Retina (tissue), 1 donor: Measurements from ENCODE around the gene CYP24A1.

Experiments
- DNase-seq: peaks from one replicate; pipeline ENCODE4 v3.0.0-alpha.2; 2016

CYP24A1 gene

DNA sequence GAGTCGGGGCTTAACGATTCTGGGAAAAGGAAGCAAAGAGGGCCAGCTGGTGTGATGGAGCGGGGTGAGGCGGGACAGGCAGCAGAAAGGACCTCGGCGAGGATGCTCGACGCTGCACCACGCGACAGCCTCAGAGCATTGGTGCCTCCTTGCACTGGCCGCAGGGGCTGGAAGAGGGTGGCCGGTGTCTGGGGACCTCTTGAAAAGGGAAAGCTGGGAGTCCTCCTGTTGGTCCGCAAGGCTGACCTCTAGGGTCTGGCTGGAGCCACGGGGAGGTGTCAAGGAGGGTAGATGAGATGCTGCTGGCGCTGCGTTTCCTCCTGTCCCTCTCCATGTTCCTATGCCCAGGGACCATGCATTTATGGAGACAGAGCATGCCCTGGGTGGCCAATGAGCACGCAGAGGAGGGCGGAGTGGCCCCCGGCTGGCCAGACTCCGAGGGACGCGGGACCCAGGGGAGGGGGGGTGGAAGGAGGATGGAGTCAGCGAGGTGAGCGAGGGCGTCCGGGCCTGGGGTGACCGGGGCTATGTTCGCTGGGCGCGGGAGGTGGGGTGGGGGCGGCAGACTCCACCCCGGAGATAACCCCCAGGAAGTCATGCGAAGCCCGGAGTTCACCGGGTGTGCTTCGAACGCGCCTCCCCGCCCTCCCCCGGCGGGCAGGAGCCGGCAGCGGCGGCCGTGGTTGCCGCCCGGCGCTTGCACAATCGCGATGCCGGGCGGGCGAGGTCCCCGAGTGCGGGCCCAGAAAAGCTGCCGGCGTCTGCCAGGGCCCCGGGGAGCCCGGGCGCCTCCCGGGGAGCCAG is at the start of gene CYP24A1:
Gene CYP24A1, minus strand, starts transcription at position 334 of the 804 bp plus-strand sequence. CDS start 407 bp downstream, outside the sequence.
- DNase-seq = peak; percentile 60

DNA sequence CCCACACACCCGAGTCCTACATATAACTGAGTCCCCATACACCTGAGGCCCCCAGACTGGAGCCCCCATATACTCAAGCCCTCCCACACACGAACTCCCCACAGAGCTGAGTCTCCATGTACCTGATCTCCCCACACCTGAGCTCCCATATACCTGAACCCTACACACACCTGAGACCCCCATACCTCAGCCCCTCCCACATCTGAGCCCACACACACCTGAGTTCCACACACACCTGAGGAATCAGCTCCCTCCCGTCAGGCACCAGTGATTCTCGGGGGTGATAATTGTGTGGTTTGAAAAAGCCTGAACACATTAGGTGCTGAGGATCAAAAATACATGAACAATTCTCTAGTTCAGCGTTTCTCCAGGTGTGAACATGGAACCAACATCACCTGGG is 49.5 kb upstream of the CYP24A1 start:
- DNase-seq = no peak

DNA sequence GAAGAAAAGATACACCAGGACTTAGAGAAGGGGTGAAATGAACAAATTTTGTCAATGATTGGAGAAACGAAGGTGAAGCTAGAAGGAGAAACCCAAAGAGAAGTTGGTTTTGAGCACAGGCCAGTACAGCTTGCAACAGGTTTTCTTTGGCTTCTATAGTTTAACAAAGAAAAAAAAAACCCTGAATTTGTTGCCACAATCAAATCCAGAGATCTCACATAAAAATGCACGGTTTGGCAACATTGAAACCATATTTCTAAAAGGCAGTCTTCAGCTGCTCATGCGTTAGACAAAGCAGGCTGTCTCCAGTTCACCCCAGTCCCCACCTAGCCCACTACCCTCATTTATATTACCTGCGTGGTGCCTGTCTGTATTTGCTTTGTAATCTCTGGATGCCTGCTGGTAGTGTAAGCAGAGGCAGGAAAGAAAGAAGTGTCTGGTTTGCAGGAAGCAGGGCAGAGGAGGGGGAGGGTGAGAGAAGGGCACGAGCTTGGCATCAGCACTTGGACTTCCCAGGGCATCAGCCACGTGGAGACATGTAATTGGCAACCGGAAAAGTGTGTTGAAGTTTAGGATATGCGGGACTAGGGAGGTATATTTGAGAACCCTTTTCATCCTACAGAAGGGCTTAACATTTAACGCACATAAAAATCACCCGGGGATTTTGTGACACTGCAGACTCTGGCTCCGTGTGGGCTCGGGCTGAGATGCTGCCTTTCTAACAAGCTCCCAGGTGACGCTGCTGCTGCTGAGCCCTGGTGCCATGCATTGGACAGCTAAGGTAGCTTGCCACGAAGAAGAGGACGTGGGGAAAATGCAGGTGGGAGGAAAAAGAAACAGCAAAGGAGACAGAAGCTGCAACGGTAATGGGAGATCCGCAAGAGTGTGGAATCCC is 48.5 kb upstream of the CYP24A1 start:
- no peak for DNase-seq

DNA sequence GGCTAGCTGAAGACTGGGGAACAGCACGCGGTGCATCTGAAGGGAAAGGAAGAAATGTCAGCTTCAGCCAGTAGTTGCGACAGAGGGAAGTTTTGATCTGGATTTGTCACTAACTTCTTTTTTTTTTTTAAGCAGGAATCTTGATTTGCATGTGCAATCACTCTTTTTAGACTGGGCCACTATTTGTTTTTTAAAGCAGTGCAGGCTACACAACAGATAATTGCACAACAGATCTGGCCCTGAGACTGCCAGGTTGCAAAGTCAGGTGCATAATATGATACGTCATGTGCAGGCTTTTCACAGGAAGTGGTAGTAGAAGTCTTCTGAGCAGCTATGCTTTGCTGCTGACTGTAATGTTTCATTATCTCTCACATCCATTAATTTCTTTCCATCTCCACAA is 47.6 kb upstream of the CYP24A1 start:
- no peak for DNase-seq

DNA sequence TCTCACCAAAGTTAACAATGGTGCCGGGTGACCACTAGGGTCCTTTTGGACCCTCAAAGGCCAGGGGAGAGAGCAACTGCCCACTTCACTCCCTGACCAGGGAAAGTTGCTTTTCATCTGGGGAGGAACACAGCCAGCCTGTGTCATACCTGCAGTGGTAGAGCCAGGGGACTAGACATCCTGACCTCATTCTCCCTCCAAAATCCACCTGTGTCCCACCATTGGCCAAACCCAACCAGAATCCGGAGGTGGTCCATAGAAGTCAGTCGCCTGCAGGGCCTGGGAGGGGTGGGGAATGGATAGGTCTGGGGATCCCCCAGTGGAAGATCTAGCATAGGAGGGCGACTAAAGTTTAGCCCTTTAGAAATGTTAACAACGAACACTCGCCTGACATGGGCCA is 46.9 kb upstream of the CYP24A1 start:
- DNase-seq = no peak

DNA sequence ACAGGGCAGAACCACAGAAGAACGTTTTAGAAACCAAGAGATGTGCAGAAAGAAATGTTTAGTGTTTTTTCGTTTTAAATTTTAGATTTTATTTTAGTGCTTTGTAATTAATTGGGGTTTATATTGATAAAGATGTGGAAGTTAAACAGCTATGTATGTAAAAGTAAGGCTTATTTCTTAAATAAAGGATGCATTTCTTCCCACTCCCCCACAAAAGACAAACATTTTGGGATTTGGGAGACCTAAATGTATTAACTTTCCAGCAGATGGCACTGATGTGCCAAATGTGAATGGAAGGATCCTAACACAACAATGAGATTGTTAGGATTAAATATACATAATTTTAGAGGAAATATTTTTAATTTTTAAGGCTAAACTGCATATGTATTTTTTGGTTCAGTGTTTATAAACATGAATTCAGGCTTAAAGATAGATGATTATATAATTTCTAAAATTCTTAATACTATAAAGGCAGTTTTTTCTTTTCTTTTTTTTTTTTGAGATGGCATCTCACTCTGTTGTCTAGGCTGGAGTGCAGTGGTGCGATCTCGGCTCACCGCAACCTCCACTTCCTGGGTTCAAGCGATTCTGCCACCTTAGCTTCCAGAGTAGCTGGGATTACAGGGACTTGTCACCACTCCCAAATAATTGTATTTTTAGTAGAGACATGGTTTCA is 46.1 kb upstream of the CYP24A1 start:
- DNase-seq = no peak

DNA sequence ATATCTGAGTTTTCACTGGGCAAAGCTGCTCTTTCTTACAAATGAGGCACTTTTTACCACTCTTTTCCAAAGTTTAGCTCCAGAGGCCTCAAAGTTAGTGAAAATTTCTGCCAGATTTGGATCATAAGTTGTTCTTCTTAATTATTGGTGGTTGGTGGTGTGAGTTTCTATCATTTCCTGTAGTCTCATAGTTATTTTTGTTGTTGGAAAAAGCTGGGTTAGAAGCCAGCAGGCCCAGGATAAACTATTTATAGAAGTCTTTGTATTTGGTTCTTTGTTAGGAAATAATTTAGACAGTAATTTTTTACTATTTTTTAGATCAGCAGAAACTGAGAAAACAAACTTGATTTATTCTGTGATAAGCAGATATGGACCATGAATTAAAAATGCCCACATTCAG is 44.7 kb upstream of the CYP24A1 start:
- DNase-seq = no peak

DNA sequence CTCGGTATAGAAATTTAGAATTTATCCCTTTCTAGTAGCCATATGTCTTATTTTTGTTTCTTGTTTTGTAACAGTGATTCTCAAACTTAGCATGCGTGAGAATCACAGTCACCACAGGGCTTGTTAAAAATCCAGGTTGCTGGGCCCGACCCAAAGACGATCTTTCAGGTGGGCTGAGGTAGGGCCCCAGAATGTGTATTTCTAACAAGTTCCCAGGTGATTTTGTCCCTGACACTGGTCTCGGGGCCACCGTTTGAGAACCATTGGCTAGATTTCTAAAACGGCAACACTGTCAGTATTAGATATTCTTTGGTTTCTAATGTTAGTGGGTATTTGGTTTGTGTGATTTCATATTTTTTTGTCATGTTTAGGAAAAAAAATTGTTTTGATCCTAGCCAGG is 44.0 kb upstream of the CYP24A1 start:
- DNase-seq = no peak

DNA sequence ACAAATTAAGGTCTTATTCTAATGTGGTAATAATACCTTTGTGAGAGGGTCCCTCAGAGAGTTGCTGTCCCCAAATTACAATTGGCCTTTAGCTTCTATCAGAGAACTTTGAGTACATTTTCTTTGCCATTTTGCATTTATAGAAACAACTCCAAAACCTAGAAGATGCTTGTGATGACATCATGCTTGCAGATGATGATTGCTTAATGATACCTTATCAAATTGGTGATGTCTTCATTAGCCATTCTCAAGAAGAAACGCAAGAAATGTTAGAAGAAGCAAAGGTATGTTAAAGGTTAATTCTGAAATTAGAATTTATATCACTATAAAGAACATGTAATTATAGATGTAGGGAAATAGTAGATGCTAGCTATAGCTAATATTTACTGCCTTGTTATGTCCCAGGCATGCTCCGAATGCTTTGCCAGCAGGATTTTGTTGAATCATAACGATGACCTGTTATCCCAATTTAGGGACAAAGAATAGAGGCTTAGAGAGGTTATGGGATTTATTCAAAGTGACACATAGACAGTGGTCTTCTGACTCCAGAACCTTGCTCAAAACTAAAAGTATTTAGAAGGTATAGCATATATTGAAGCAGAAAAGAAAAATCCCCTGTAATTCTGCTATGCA is 41.5 kb upstream of the CYP24A1 start:
- DNase-seq = no peak

DNA sequence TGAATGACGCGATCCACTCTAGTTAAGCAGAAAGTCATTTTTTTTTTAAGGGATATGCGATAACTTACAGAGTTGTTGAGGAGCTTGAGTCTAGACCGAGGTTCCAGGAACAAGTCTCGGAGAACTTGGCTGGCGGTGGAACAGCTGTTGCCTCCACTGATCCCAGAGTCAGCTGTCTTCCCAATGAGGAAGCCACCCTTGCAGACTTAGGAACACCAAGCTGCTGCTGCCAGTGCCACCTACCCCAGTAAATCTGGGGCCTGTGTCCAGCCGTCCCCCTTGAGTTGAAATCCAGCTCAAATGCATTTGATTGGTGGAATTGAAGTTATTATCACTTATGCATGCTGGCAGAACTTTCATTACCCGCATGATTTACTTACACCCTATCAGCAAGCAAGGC is 40.8 kb upstream of the CYP24A1 start:
- no peak for DNase-seq

DNA sequence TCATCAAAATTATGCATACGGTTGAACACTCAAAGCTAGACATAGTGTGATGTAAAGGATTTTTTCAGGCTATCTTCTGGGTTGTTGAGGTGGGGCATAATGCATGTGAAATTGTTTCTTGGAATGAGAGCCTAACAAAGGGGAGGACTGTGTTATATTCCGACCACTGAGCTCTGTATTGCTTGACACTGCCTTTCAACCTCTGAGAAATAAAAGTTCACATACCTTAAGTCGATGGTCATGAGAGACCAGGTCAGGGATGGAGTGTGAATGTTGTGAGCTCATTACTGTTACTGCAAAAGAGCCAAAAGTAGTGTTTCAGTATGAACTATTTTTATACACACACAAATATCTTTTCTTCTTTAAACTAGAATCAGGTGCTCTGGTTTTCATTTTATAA is 39.1 kb upstream of the CYP24A1 start:
- no peak for DNase-seq

DNA sequence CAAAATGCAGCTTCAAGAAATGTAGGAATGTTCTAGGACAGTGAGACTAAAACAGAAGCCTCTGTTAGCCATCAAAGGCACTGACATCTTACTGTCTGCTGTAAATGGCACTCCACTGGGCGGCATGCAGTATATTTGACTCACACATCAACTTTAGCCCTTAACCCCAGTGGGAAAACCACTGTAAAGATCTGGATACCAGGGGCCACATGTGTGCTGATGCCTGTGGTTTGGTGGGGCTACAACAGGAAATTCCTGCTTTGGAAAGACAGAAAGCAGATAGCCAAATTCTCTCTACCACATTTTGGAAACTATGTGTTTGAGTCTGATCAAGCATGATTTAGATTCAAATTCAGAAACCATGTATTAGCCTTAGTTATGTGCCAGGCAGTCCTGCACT is 38.4 kb upstream of the CYP24A1 start:
- DNase-seq = no peak

DNA sequence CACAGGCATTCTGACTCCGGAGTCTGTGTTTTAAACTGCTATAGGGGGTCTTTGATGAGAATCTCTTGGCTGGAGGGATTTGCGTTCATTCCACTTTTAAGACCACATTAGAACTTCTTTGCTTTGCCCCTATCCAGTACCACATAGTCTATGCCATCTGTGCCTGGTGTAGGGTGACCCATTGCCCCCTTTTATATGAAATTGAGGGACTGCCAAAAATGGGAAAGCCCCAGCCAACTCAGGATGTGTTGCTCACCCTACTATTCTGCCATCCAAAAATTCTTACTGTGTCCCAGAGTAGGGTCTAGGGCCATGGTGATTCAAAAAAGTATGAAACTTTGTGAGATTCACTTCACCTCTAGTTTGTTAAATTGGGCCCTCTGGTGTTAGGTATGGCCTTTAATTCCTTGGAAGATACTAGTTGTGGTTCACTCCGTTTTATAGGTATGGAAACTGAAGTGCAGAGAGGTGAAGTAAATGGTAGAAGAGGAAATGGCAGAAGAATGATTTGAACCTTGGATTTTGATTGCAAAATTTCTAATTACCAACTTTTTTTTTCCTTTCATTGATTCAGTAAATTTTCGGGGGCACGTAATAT is 35.5 kb upstream of the CYP24A1 start:
- no peak for DNase-seq

DNA sequence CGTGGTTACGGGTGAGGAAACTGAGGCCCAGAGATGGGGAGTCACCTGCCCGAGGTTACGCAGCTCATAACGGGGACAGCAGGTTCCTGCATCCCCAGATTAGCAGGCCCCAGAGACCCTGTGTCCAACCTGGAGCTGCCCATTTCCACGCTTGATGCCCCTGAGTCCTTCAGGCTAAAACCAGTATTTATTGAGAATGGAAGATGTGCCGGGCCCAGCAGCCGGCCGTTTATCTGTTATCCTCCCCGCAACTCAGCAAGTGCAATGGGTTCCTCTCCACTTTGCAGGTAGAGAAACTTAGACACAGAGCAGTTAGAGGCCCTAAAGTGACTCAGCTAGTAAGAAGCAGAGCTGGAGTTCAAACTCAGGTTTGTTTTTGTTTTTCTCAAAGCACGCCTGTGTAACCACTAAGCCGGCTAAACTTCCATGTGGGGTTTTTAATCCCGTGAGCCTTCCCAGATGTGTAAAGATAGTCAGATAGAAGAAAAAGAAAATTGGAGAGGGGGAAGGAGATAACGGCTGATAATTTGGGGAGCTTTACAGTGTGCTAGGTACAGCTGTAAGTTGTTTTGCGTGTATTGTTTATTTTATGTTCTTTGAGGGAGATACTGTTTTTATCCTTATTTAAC is 34.9 kb upstream of the CYP24A1 start:
- DNase-seq = peak; percentile 77

DNA sequence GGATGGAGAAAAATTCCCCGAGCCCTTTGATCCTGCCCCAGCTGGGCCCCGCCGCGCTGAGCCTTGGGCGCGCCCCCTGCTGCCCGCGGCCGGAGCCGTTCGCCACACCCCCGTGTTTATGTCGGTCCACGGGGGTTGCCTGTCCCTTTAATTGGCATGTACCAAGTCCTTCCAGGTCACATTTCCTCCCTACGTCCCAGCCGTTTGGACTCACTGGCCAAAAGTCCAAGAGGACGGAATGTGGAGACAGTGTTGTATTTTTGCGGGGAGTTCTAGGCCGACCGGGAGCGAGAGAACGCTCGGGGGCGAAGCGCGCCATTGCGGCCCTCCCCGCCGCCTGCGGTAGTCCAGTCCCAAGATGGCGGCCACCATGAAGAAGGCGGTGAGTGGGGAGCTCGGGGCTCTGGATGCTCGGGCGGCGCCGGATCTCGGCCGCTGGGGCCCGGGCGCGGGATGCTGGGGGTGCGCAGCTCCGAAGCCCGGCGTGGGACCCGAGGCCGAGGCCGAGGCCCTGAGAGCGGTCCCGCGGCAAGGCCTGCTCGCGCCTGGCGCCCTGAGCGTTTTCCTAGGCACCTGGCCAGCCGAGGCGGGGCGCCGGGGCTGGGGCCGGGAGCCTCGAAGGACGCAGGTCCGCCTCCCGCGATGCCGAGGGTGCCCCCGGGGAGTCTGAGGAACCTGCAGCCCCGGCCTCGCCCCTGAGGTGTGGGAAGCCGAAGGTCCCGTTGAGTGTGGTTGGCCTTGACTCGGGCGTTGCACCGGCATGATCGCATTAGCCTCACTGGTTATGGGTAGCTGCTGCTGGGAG is 34.2 kb upstream of the CYP24A1 start, which contains the start of gene PFDN4:
Gene PFDN4, plus strand, starts transcription at position 345 of the 805 bp plus-strand sequence. Its CDS starts 14 bp downstream, at position 359.
- peak; percentile 98 for DNase-seq

DNA sequence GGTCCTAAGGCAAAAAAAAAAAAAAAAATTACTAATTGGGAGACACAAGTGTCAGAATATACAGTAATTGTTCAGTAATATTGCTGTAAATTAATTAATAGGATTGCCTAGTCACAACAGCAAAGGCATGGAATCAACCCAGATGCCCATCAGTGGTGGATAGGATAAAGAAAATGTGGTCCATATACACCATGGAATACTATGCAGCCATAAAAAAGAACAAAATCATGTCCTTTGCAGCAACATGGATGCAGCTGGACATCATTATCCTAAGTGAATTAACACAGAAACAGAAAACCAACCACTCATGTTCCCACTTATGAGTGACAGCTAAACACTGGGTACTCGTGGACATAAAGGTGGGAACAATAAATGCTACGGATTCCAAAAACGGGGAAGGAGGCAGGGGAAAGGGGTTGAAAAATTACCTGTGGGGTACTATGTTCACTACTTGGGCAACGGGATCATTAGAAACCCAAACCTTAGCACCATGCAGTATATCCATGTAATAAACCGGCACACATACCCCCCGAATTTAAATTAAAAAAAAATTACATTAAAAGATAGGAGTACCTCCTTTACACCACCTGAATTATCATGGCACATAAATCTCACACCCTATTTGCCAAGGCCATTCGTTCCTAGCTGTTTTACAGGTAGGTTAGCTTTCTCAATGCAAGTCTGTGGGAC is 33.4 kb upstream of the CYP24A1 start:
- DNase-seq = no peak

DNA sequence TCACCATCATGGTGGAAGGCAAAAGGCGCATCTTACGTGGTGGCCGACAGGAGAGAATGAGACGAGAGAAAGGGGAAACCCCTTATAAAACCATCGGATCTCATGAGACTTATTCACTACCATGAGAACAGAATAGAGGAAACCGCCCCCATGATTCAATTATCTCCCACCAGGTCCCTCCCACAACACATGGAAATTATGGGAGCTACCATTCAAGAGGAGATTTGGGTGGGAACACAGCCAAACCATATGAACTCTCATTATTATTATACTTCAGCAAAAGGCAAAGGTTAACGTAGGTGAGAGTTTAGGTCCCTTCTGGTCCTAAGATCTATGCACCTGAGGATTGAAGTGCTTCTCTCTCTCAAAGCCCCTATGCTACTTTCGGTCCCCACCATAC is 31.7 kb upstream of the CYP24A1 start:
- no peak for DNase-seq

DNA sequence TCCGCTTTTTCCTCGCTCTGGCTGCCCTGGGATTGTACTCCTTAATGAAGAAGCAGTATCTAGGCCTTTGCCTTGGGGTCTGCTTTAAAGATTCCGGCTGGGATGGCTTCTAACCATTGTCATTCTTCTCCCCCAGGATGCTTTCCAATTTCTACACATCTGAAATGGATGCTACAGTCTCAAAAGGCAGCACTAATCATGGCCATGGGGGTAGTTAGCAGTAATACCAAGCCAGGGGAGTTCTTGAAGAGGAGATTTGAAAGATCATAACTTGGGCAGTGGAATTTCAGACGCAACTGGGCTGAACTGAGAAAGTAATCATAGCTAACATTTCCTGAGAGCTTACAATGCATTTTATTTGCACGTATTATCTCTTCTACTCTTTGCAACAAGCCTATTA is 30.7 kb upstream of the CYP24A1 start:
- no peak for DNase-seq

DNA sequence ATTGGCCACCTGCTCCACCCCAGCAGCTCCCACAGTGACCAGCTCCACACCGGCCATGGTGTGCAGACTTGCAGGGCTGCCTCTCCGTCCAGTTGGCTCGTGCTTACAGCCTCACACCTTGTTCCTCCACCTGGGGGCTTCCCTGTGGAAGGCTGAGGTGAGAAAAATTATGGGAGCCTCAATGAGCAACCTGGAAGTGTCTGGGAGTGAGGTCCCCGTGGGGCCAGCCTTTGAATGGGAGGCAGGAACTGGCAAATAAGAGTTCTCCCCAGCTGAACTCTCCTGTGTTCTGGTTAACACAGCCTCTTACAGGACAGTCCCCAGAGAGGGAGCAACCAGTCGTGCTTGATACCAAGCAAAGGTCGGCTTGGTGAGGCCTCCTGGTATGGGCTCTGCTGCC is 30.3 kb upstream of the CYP24A1 start:
- DNase-seq = no peak

DNA sequence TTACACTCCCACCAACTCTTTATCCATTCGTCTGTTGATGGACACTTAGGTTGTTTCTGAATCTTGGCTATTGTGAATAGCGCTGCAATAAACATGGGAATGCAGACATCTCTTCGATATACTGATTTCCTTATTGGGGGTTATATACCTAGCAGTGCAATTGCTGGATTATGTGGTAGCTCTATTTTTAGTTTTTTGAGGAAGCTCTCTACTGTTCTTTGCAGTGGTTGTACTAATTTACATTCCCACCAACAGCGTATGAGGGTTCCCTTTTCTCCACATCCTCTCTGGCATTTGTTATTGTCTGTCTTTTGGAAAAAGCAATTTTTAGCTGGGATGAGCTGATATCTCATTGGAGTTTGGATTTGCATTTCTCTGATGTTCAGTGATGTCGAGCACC is 29.5 kb upstream of the CYP24A1 start:
- no peak for DNase-seq
